K562 (cell line): ENCODE results near the gene RAB31. TPM values are rescaled to one million over a fixed set of nuclear protein-coding genes. Genes with fewer than 3 reads are reported as not detected.

Source experiments
- ARID4B ChIP-seq: sonication (generic); formaldehyde crosslinking; IDR thresholded peaks from 2 replicates; pipeline ENCODE4 v1.8.0; 2022; ENCODE audit warnings: mild to moderate bottlenecking, missing genetic modification reagents
- HDAC8 ChIP-seq: fragments of 450-650 bp; IDR thresholded peaks from 2 replicates; pipeline ENCODE4 v1.6.1; 2016; ENCODE audit warnings: mild to moderate bottlenecking, missing genetic modification characterization, moderate library complexity, missing compliant biosample characterization
- HNRNPUL1 ChIP-seq: fragments of 200-400 bp; formaldehyde crosslinking; IDR thresholded peaks from 2 replicates; pipeline ENCODE4 v1.6.1; 2017; ENCODE audit warnings: low read length
- KLF10 ChIP-seq: fragments of 250-450 bp; sonication (Bioruptor Pico); IDR thresholded peaks from 2 replicates; pipeline ENCODE4 v1.6.1; 2021; ENCODE audit warnings: matching md5 sums
- KLF13 ChIP-seq: fragments of 450-650 bp; IDR thresholded peaks from 2 replicates; pipeline ENCODE4 v1.6.1; 2016; ENCODE audit warnings: missing genetic modification characterization, low read depth, mild to moderate bottlenecking, missing compliant biosample characterization, moderate library complexity, borderline replicate concordance
- MBD2 ChIP-seq: sonication (generic); IDR thresholded peaks from 2 replicates; pipeline ENCODE4 v1.6.1; 2016; ENCODE audit warnings: low read depth, borderline replicate concordance
- MTF1 ChIP-seq: fragments of 250-450 bp; sonication (Bioruptor Pico); IDR thresholded peaks from 2 replicates; pipeline ENCODE4 v1.9.0; 2021; ENCODE audit warnings: moderate library complexity, mild to moderate bottlenecking, inconsistent platforms, borderline replicate concordance
- NFYB ChIP-seq: IDR thresholded peaks from 2 replicates; pipeline ENCODE4 v1.6.1; 2011; ENCODE audit warnings: mild to moderate bottlenecking, moderate library complexity; ENCODE audit not compliant: insufficient read length; ENCODE audit errors: extremely low read depth
- PTTG1 ChIP-seq: fragments of 450-650 bp; IDR thresholded peaks from 2 replicates; pipeline ENCODE4 v1.6.1; 2016; ENCODE audit warnings: low read depth, mild to moderate bottlenecking, missing genetic modification characterization, missing compliant biosample characterization
- SP1 ChIP-seq: sonication (generic); formaldehyde crosslinking; IDR thresholded peaks from 2 replicates; pipeline ENCODE4 v1.8.1; 2022; ENCODE audit warnings: mild to moderate bottlenecking, missing genetic modification reagents
- TEAD4 ChIP-seq, 2 experiments: sonication (generic) in 1 of 2; formaldehyde crosslinking in 1 of 2; IDR thresholded peaks; 2 replicates each; pipeline versions ENCODE4 v1.6.1 to v1.8.0; 2012 to 2022; ENCODE audit warnings: borderline replicate concordance in 1 of 2, inconsistent platforms in 1 of 2, low read length in 1 of 2, mild to moderate bottlenecking in 1 of 2, missing genetic modification reagents in 1 of 2
- YY1 ChIP-seq, 3 experiments: IDR thresholded peaks; 2 replicates each; pipeline ENCODE4 v1.6.1; 2011; ENCODE audit warnings: low read length in 2 of 3, mild to moderate bottlenecking in 2 of 3, moderate library complexity in 2 of 3, borderline replicate concordance in 1 of 3, control low read depth in 1 of 3, low read depth in 1 of 3; ENCODE audit not compliant: insufficient read depth in 3 of 3, insufficient replicate concordance in 2 of 3, control insufficient read depth in 1 of 3, insufficient read length in 1 of 3; ENCODE audit errors: extremely low read depth in 1 of 3
- ZNF592 ChIP-seq: fragments of 450-650 bp; IDR thresholded peaks from 2 replicates; pipeline ENCODE4 v1.6.1; 2017; ENCODE audit warnings: antibody characterized with exemption, mild to moderate bottlenecking
- ZNF79 ChIP-seq: fragments of 250-450 bp; sonication (Bioruptor Pico); IDR thresholded peaks from 2 replicates; pipeline ENCODE4 v1.4.0; 2020; ENCODE audit warnings: low read depth, mild to moderate bottlenecking, moderate library complexity
- polyA plus RNA-seq, 8 experiments: library from polyadenylated mRNA; depleted of rRNA in 4 of 8; stranded (reverse) in 5 of 8; unstranded in 3 of 8; fragments of >200 nt; fragmentation: Nextera tagmentation in 2 of 8; fragmentation: Illumina TruSeq in 1 of 8; extraction: Ambion mirVana in 2 of 8; extraction: Trizol in 1 of 8; gene quantifications; 2 replicates each; pipeline versions ENCODE4 v1.2.1 to v1.2.3, GENCODE V29; 2011 to 2014; ENCODE audit warnings: inconsistent platforms in 1 of 8, missing spikeins in 1 of 8
- total RNA-seq, 7 experiments: library from RNA; depleted of rRNA in 6 of 7; stranded (reverse); fragments of >200 nt in 6 of 7; fragmentation: Illumina TruSeq in 2 of 7; extraction: Trizol in 2 of 7; gene quantifications; 2 replicates each; pipeline versions ENCODE4 v1.2.1 to v1.2.3, GENCODE V29; 2011 to 2021; ENCODE audit warnings: low replicate concordance in 1 of 7
- TF ChIP-seq, protein P1 (sequence below): fragments of 450-650 bp; formaldehyde crosslinking; IDR thresholded peaks from 2 replicates; pipeline ENCODE4 v1.4.0; 2020; ENCODE audit warnings: mild to moderate bottlenecking, moderate library complexity

RAB31 gene
- total and polyA plus RNA-seq, 9 of the 15 experiments (the other 6 are each of a cell fraction or from before 2014, with no cell fraction given): 20.7 to 70.4 (median 41.3) TPM

- TF ChIP-seq ARID4B (CRISPR knock-in tag): 0 out of 2 replicates have a peak, but pooled peaks have one; percentile 55
- peak; percentile 94 for TF ChIP-seq ZNF592
- TF ChIP-seq PTTG1 (tag): 0 out of 2 replicates have a peak, but pooled peaks have one; percentile 58
- 0 out of 2 replicates have a peak, but pooled peaks have one; percentile 15 for TF ChIP-seq SP1 (CRISPR knock-in tag)
- peak; percentile 60; the same call in 1 of the 2 replicates for TF ChIP-seq HDAC8 (tag)
- peak; percentile 55; the same call in 1 of the 2 replicates for TF ChIP-seq KLF13
- no peak for TF ChIP-seq KLF10
- TF ChIP-seq MTF1 (CRISPR knock-in tag): no peak
- TF ChIP-seq HNRNPUL1: no peak; the same call in 1 of the 2 replicates
- no peak for TF ChIP-seq NFYB
- TF ChIP-seq, protein P1, sequence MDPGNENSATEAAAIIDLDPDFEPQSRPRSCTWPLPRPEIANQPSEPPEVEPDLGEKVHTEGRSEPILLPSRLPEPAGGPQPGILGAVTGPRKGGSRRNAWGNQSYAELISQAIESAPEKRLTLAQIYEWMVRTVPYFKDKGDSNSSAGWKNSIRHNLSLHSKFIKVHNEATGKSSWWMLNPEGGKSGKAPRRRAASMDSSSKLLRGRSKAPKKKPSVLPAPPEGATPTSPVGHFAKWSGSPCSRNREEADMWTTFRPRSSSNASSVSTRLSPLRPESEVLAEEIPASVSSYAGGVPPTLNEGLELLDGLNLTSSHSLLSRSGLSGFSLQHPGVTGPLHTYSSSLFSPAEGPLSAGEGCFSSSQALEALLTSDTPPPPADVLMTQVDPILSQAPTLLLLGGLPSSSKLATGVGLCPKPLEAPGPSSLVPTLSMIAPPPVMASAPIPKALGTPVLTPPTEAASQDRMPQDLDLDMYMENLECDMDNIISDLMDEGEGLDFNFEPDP (CRISPR knock-in tag): peak; percentile 33; the same call in 1 of the 2 replicates
- peak in 1 of 3 experiments; percentile 49 for TF ChIP-seq YY1 (IDR thresholded peaks at IDR 0.05; ENCODE audit: borderline replicate concordance in 1 of 3, control insufficient read depth in 1 of 3, extremely low read depth in 1 of 3, insufficient read depth in 3 of 3, insufficient read length in 1 of 3, insufficient replicate concordance in 2 of 3, low read depth in 1 of 3, low read length in 2 of 3)
- no peak for TF ChIP-seq TEAD4 (IDR thresholded peaks at IDR 0.05; ENCODE audit: low read length)
- no peak for TF ChIP-seq TEAD4 (CRISPR knock-in tag; IDR thresholded peaks at IDR 0.05; ENCODE audit: borderline replicate concordance)
- no peak for TF ChIP-seq MBD2
- no peak for TF ChIP-seq ZNF79 (CRISPR knock-in tag)
These were observed 95.8 kb downstream of the RAB31 start (continued) for GRCh38 chr18:9803698-9804516.
